Activated T-helper 17 cell treated with anti-CD3 and anti-CD28 coated beads, Interleukin-2, amount 50 U/mL, for 72 hours (primary cell): ENCODE results near the gene IFNB1. TPM values are rescaled to one million over a fixed set of nuclear protein-coding genes. Genes with fewer than 3 reads are reported as not detected.
A peak's percentile ranks its signal among the peaks of the same experiment; 100 is the strongest.

Experiments used
- ATAC-seq: fragments of 150-1000 bp; cut with Tn5 transposase; replicated peaks from 2 replicates; pipeline ENCODE4 v1.10.0; 2021; ENCODE audit warnings: mild to moderate bottlenecking, moderate library complexity
- H3K27ac Mint-ChIP-seq: one replicate; pipeline ENCODE4 v1.8.0; 2022; ENCODE audit warnings: mixed read lengths
- H3K27me3 Mint-ChIP-seq: one replicate; pipeline ENCODE4 v1.8.0; 2022; ENCODE audit warnings: mixed read lengths
- H3K36me3 Mint-ChIP-seq: one replicate; pipeline ENCODE4 v1.8.0; 2022; ENCODE audit warnings: low read depth, mild to moderate bottlenecking, mixed read lengths
- H3K4me1 Mint-ChIP-seq: one replicate; pipeline ENCODE4 v1.8.0; 2022; ENCODE audit warnings: mixed read lengths
- H3K4me3 Mint-ChIP-seq: one replicate; pipeline ENCODE4 v1.8.0; 2022; ENCODE audit warnings: mild to moderate bottlenecking, mixed read lengths
- H3K9me3 Mint-ChIP-seq: one replicate; pipeline ENCODE4 v1.8.0; 2022; ENCODE audit warnings: mixed read lengths
- total RNA-seq, 2 donors: library from RNA; stranded (reverse); gene quantifications; one replicate each; pipeline ENCODE4 v1.2.3, GENCODE V29; 2022

The IFNB1 gene
- total RNA-seq: not detected

GRCh38 chr9:21077781-21078180 is at the start of gene IFNB1:
Gene IFNB1 (minus strand): TSS chr9:21077942. CDS start chr9:21077869, 73 bp downstream.
- Mint-ChIP-seq H3K9me3 (no peaks in the 10 kb centered on the region), H3K27me3 (peaks cover 4% of the 10 kb centered on the region), H3K27ac (peak within 1 kb of the TSS; percentile 77), H3K4me1 (peaks cover 21% of the 10 kb centered on the region), H3K4me3 (no peak within 1 kb of the TSS), H3K36me3 (no peaks in the 10 kb centered on the region)
- no peak for ATAC-seq

- H3K27ac Mint-ChIP-seq: no peak overlapping the region
- H3K4me3 Mint-ChIP-seq: no peak overlapping the region
- H3K9me3 Mint-ChIP-seq: no peaks in the 10 kb centered on the region
- no peaks in the 10 kb centered on the region for H3K36me3 Mint-ChIP-seq
- no peak for ATAC-seq
- H3K27me3 Mint-ChIP-seq: peaks cover 5% of the 10 kb centered on the region
- H3K4me1 Mint-ChIP-seq: no peaks in the 10 kb centered on the region
These were observed 44.0 kb upstream of the IFNB1 start for GRCh38 chr9:21121595-21122251.

- no peaks in the 10 kb centered on the region for H3K4me1 Mint-ChIP-seq
These were observed 43.3 kb upstream of the IFNB1 start for GRCh38 chr9:21121079-21121478.

GRCh38 chr9:21119093-21119770 is 41.5 kb upstream of the IFNB1 start:
- Mint-ChIP-seq H3K4me1 (no peaks in the 10 kb centered on the region), H3K9me3 (no peaks in the 10 kb centered on the region), H3K36me3 (no peaks in the 10 kb centered on the region), H3K4me3 (no peak overlapping the region), H3K27me3 (peaks cover 7% of the 10 kb centered on the region), H3K27ac (no peak overlapping the region)
- no peak for ATAC-seq

More at GRCh38 chr9:21121079-21121478, 43.3 kb upstream of the IFNB1 start:
- H3K36me3 Mint-ChIP-seq: no peaks in the 10 kb centered on the region
- H3K9me3 Mint-ChIP-seq: no peaks in the 10 kb centered on the region
- H3K27ac Mint-ChIP-seq: no peak overlapping the region
- H3K4me3 Mint-ChIP-seq: no peak overlapping the region
- H3K27me3 Mint-ChIP-seq: peaks cover 10% of the 10 kb centered on the region
- ATAC-seq: peak; percentile 42

- Mint-ChIP-seq H3K36me3 (no peaks in the 10 kb centered on the region), H3K27ac (no peak overlapping the region), H3K4me1 (no peaks in the 10 kb centered on the region), H3K27me3 (peaks cover 6% of the 10 kb centered on the region), H3K4me3 (no peak overlapping the region), H3K9me3 (no peaks in the 10 kb centered on the region)
- ATAC-seq: no peak
These were observed 36.6 kb upstream of the IFNB1 start for GRCh38 chr9:21114311-21114710.

- ATAC-seq: peak; percentile 82
These were observed 33.2 kb upstream of the IFNB1 start for GRCh38 chr9:21110708-21111576.

GRCh38 chr9:21104787-21105186 is 27.0 kb upstream of the IFNB1 start:
- Mint-ChIP-seq H3K36me3 (no peaks in the 10 kb centered on the region), H3K27ac (no peak overlapping the region), H3K4me1 (peaks cover 5% of the 10 kb centered on the region), H3K9me3 (no peaks in the 10 kb centered on the region), H3K4me3 (no peak overlapping the region), H3K27me3 (no peaks in the 10 kb centered on the region)
- ATAC-seq: no peak

More at GRCh38 chr9:21110708-21111576, 33.2 kb upstream of the IFNB1 start:
- H3K36me3 Mint-ChIP-seq: no peaks in the 10 kb centered on the region
- H3K9me3 Mint-ChIP-seq: no peaks in the 10 kb centered on the region
- H3K27me3 Mint-ChIP-seq: no peaks in the 10 kb centered on the region
- no peaks in the 10 kb centered on the region for H3K4me1 Mint-ChIP-seq
- H3K4me3 Mint-ChIP-seq: no peak overlapping the region
- H3K27ac Mint-ChIP-seq: no peak overlapping the region

- peaks cover 8% of the 10 kb centered on the region for H3K4me1 Mint-ChIP-seq
- H3K4me3 Mint-ChIP-seq: no peak overlapping the region
- no peak overlapping the region for H3K27ac Mint-ChIP-seq
- no peaks in the 10 kb centered on the region for H3K27me3 Mint-ChIP-seq
- ATAC-seq: no peak
- H3K9me3 Mint-ChIP-seq: no peaks in the 10 kb centered on the region
- no peaks in the 10 kb centered on the region for H3K36me3 Mint-ChIP-seq
These were observed 24.6 kb upstream of the IFNB1 start for GRCh38 chr9:21102305-21102704.

- Mint-ChIP-seq H3K36me3 (no peaks in the 10 kb centered on the region), H3K27me3 (no peaks in the 10 kb centered on the region), H3K4me1 (peaks cover 22% of the 10 kb centered on the region), H3K9me3 (no peaks in the 10 kb centered on the region), H3K27ac (peak overlapping the region; percentile 83), H3K4me3 (no peak overlapping the region)
- no peak for ATAC-seq
These were observed 20.1 kb upstream of the IFNB1 start for GRCh38 chr9:21097817-21098216.

- peak overlapping the region; percentile 78 for H3K4me3 Mint-ChIP-seq
- no peak for ATAC-seq
- H3K9me3 Mint-ChIP-seq: no peaks in the 10 kb centered on the region
- peaks cover 22% of the 10 kb centered on the region for H3K4me1 Mint-ChIP-seq
- peak overlapping the region; percentile 83 for H3K27ac Mint-ChIP-seq
- no peaks in the 10 kb centered on the region for H3K36me3 Mint-ChIP-seq
- no peaks in the 10 kb centered on the region for H3K27me3 Mint-ChIP-seq
These were observed 19.1 kb upstream of the IFNB1 start for GRCh38 chr9:21096901-21097255.

GRCh38 chr9:21096172-21096900 is 18.6 kb upstream of the IFNB1 start:
- peaks cover 22% of the 10 kb centered on the region for H3K4me1 Mint-ChIP-seq
- peak; percentile 93 for ATAC-seq
- no peaks in the 10 kb centered on the region for H3K36me3 Mint-ChIP-seq
- no peaks in the 10 kb centered on the region for H3K27me3 Mint-ChIP-seq
- peak overlapping the region; percentile 83 for H3K27ac Mint-ChIP-seq
- H3K9me3 Mint-ChIP-seq: no peaks in the 10 kb centered on the region
- peak overlapping the region; percentile 78 for H3K4me3 Mint-ChIP-seq

GRCh38 chr9:21095561-21095960 is 17.8 kb upstream of the IFNB1 start:
- Mint-ChIP-seq H3K27me3 (no peaks in the 10 kb centered on the region), H3K4me1 (peaks cover 18% of the 10 kb centered on the region), H3K9me3 (no peaks in the 10 kb centered on the region), H3K36me3 (no peaks in the 10 kb centered on the region), H3K27ac (peak overlapping the region; percentile 83), H3K4me3 (peak overlapping the region; percentile 78)
- ATAC-seq: no peak

GRCh38 chr9:21086538-21086937 is 8.8 kb upstream of the IFNB1 start:
- Mint-ChIP-seq H3K27me3 (no peaks in the 10 kb centered on the region), H3K4me1 (peaks cover 12% of the 10 kb centered on the region), H3K4me3 (no peak overlapping the region), H3K9me3 (no peaks in the 10 kb centered on the region), H3K36me3 (no peaks in the 10 kb centered on the region), H3K27ac (no peak overlapping the region)
- ATAC-seq: no peak

GRCh38 chr9:21085005-21085404 is 7.3 kb upstream of the IFNB1 start:
- Mint-ChIP-seq H3K4me1 (peaks cover 15% of the 10 kb centered on the region), H3K27me3 (no peaks in the 10 kb centered on the region), H3K27ac (no peak overlapping the region), H3K36me3 (no peaks in the 10 kb centered on the region), H3K9me3 (no peaks in the 10 kb centered on the region), H3K4me3 (no peak overlapping the region)
- no peak for ATAC-seq
